ENCODE data around the gene DDAH1.

The DDAH1 gene

GRCh38 chr1:85484716-85485115 is 19.8 kb upstream of the DDAH1 start:
- peak; percentile 61 for DNase-seq (ENCODE audit: low read depth)

GRCh38 chr1:85484264-85484663 is 19.3 kb upstream of the DDAH1 start:
- H3K4me3 ChIP-seq (ENCODE audit: low read length) = no peak overlapping the region
- DNase-seq (ENCODE audit: low read depth) = peak; percentile 13
- no peak for TF ChIP-seq CTCF (IDR thresholded peaks at IDR 0.05; ENCODE audit: insufficient read depth, low read depth, low read length, missing control alignments)

More at GRCh38 chr1:85484716-85485115, 19.8 kb upstream of the DDAH1 start:
- no peak for TF ChIP-seq CTCF (IDR thresholded peaks at IDR 0.05; ENCODE audit: insufficient read depth, low read depth, low read length, missing control alignments)
- no peak overlapping the region for H3K4me3 ChIP-seq (ENCODE audit: low read length)

GRCh38 chr1:85481688-85482087 is 16.7 kb upstream of the DDAH1 start:
- no peak overlapping the region for H3K4me3 ChIP-seq (ENCODE audit: low read length)
- no peak for TF ChIP-seq CTCF (IDR thresholded peaks at IDR 0.05; ENCODE audit: insufficient read depth, low read depth, low read length, missing control alignments)
- no peak for DNase-seq (ENCODE audit: low read depth)

- H3K4me3 ChIP-seq (ENCODE audit: low read length) = no peak overlapping the region
- no peak for DNase-seq (ENCODE audit: low read depth)
- no peak for TF ChIP-seq CTCF (IDR thresholded peaks at IDR 0.05; ENCODE audit: insufficient read depth, low read depth, low read length, missing control alignments)
Measured at GRCh38 chr1:85480566-85480965, 15.6 kb upstream of the DDAH1 start.

GRCh38 chr1:85479491-85479890 is 14.5 kb upstream of the DDAH1 start:
- DNase-seq (ENCODE audit: low read depth) = no peak
- TF ChIP-seq CTCF (IDR thresholded peaks at IDR 0.05; ENCODE audit: insufficient read depth, low read depth, low read length, missing control alignments) = no peak
- no peak overlapping the region for H3K4me3 ChIP-seq (ENCODE audit: low read length)

- DNase-seq (ENCODE audit: low read depth) = no peak
- no peak for TF ChIP-seq CTCF (IDR thresholded peaks at IDR 0.05; ENCODE audit: insufficient read depth, low read depth, low read length, missing control alignments)
- H3K4me3 ChIP-seq (ENCODE audit: low read length) = no peak overlapping the region
Measured at GRCh38 chr1:85478366-85478765, 13.4 kb upstream of the DDAH1 start.

GRCh38 chr1:85475055-85475454 is 10.1 kb upstream of the DDAH1 start:
- DNase-seq (ENCODE audit: low read depth) = no peak
- TF ChIP-seq CTCF (IDR thresholded peaks at IDR 0.05; ENCODE audit: insufficient read depth, low read depth, low read length, missing control alignments) = no peak

More at GRCh38 chr1:85475055-85475454, 10.1 kb upstream of the DDAH1 start:
- H3K4me3 ChIP-seq (ENCODE audit: low read length) = no peak overlapping the region

Data from epithelial cell of esophagus (primary cell).